Measurements from ENCODE around the gene BUD31.
"Not testable (repeated sequence)": the region's sequence is repeated elsewhere in the genome, so short reads cannot be mapped to it uniquely, and the experiment has no call there.

Gene BUD31

GRCh38 chr7:99408379-99409191, at the start of gene BUD31, which contains the start of gene PDAP1:
TSS of gene BUD31 (plus strand) at chr7:99408969. CDS start at chr7:99411093, 2,124 bp downstream.
TSS of gene PDAP1 (minus strand) at chr7:99408597. CDS start at chr7:99408548, 49 bp downstream.
- DNase-seq (ENCODE audit: low spot score), result peak; percentile 99

DNA sequence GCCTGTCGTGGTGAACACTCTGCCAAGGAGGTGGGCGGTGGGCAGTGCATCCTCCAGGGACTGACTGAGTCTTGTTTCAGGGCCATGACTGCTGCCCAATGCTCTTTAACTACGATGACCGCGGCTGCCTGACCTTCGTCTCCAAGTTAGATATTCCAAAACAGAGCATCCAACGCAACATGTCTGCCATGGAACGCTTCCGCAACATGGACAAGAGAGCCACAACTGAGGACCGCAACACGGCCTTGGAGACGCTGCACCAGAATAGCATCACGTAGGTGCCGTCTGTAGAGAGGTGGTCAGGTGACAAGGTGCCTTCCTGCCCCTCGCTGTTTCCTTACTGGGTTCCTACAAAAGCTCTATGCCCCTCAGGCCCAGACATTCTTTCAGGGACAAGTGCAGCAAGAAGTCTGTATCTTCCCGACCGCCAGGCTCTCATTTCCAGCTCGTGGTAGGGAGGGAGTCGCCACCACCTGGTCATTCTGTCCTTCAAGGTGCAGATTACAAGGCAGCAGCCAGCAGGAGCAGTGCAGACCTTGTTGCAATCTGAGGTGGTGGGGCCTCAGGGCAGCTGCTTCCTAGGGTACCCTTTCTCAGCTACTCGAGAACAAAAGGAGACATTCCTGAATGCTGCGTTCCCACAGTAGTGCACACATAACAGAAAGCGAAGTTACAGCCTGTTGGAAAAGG, 49.2 kb upstream of the BUD31 start:
- no peak for DNase-seq (ENCODE audit: low spot score)

GRCh38 chr7:99362801-99363200, 46.0 kb upstream of the BUD31 start:
- DNase-seq (ENCODE audit: low spot score), result peak; percentile 70

- DNase-seq (ENCODE audit: low spot score), result no peak
These were observed 45.5 kb upstream of the BUD31 start for GRCh38 chr7:99363286-99363685.

DNA sequence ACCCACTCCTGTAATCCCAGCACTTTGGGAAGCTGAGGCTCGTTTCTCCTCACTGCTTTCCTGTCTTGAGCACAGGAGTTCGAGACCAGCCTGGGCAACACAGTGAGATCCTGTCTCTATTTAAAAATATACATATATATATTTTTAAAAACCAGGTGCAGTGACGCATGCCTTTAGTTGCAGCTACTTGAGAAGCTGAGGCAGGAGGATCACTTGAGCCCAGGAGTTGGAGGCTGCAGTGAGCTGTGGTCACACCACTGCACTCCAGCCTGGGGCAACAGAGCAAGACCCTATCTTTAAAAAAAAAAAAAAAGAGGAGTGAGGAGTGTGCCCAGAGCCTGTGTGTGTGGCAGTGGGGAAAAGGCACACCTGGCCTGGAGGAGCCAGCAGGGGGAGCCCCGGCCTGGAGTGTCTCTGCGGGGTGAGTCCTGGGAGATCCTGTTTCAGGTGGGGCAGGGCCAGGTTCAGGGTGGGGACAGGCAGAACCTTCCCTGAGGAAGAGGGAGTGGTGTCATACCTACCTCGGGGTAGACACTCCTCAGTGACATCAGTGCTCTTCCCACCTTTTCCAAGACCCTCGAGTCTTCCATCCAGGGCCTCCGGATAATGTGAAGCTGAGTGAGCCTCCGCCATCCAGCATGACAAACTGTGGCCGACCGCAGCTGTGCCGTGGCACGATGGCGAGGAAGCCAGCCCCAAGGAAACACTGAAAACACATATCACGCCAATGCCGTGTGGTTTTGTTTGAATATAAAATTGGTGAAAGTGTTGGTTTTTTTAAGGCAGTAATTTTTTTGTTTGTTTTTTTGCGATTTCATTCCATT, 43.2 kb upstream of the BUD31 start:
- DNase-seq (ENCODE audit: low spot score), result no peak

DNA sequence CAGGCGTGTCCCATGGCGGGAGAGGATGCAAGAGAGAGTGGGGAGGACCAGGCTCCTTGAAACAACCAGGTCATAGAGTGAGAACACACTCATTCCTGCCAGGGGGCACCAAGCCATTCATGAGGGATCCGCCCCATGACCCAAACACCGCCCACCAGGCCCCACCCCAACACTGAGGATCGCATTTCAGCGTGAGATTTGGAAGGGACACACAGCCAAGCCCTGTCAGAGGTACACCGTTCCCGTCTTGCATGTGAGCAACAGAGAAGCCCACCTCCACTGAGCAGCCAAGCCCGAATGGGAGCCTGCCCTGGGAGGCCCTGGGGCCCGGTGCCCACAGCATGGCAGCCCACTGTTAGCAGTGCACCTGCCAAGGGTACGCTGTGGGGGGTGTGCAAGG, 42.1 kb upstream of the BUD31 start:
- DNase-seq (ENCODE audit: low spot score), result no peak

GRCh38 chr7:99368750-99369389, 39.9 kb upstream of the BUD31 start:
- DNase-seq (ENCODE audit: low spot score), result no peak

DNA sequence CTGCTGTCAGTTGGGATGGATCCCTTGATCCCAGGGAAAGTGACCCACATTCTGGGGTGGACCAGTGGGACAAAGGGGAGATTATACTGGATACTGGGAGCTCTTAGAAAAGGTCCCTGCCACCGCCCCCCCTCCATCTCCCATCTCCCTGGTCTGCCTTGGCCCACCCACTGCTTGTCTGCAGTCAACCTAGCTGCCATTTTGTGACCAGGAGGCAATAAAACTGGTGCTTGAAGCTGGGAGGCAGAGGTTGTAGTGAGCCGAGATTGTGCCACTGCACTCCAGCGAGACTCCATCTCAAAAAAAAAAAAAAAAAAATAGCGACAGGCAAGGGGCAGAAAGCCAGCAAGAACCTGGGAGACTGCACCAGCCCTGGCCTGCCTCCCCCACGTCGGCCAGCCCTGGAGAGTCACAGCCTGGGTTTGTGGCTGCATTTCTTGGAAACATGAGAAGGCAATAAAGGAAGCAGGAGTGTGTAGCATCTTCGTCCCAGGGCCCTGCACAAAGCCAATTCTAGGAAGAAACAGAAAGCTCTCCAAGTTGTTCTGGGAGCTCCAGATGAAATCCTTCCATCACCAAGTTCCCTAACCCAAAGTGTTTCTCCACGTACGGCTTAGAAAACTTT, 38.9 kb upstream of the BUD31 start:
- no peak for DNase-seq (ENCODE audit: low spot score)

DNA sequence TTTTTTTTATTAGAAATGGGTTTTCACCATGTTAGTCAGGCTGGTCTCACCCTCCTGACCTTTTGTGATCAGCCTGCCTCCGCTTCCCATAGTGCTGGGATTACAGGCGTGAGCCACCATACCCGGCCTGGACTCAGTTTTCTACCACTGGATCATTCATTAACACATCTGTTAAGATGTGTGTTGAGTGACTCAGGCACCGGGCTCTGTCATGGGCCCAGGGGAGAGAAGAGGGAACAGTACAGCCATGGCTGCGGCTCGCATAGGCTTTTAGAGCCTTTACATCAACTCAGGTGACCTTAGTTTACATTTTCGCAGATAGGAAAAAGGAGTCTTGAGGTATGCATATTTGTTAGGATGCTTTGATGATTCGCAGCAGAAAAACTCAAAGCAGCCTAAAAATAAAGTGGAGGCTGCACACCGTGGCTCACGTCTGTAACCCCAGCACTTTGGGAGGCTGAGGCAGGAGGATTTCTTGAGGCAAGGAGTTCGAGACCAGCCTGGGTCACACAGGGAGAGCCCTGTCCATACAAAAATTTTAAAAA, 37.3 kb upstream of the BUD31 start:
- no peak for DNase-seq (ENCODE audit: low spot score)

DNA sequence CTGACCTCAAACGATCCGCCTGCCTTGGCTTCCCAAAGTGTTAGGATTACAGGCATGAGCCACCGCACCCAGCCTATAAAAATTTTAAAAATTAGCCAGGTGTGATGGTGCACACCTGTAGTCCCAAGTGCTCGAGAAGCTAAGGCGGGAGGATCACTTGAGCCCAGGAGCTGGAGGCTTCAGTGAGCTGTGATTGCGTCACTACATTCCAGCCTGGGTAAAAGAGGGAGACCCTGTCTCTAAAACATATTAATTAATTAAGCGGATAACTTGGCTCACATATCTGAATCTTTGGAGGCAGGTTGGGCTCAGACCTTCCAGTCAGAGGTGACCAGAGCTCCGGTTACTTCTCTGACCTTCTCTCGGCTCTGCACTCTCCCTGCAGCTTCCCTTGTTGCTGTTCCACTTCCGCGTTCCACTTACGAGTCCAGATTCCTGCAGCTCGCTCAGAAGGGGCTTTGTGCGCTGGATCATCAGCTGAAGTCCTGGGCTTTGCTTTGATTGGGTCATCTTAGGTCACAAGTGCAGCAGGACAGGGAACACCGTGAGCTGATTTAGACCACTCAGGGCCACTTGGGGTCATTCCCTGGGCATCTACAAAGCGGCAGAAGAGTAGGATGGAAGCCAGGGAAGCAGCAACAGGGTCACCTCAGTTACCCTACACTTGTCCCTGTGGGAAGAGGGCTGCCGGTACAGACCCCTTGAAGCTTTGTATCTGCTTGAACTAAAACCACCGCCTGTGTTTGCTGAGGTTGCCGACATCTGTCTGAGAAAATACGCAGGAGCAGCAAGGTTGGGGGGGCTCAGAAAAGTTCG, 36.3 kb upstream of the BUD31 start:
- DNase-seq (ENCODE audit: low spot score), result peak; percentile 83

GRCh38 chr7:99373091-99374066, 35.4 kb upstream of the BUD31 start:
- no peak for DNase-seq (ENCODE audit: low spot score)

GRCh38 chr7:99374111-99375064, 34.4 kb upstream of the BUD31 start, which contains the start of gene ARPC1B:
TSS of gene ARPC1B (plus strand) at chr7:99374730. CDS start at chr7:99385715, 10,985 bp downstream.
- DNase-seq (ENCODE audit: low spot score), result peak; percentile 89

DNA sequence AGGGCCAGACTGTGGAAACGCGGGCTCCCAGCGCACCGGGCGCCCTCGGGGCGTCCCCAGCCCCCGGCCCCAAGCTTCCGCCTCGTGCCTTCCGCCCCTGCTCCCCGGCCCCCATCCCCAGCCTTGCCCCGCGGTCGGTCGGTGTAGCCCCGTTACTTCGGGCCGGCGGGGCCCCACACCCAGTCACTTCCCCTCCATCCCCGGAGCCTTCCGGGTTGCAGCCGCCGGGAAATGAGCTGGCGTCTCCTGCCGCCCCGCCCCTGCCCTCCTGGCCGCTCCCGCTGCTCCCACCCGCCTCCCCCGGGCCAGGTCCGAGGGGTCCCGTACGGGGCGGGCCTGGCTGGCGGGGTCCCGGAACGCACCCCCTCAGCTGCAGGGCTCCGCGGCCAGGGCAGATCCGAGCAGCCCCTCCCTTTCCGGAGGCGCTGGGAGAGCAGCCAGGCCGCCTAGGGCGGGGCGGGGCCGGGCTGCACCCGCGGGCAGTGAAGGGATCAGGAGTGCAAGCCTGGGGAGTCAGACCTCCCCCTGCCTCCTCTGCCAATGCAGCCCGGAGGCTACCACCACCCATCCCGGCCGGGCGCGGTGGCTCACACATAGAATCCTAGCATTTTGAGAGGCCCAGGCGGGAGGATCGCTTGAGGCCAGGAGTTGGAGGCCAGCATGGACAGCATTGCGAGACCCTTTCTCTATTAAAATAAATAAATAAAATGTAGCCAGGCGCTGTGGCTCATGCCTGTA, 33.5 kb upstream of the BUD31 start:
- peak; percentile 68 for DNase-seq (ENCODE audit: low spot score)

- peak; percentile 70 for DNase-seq (ENCODE audit: low spot score)
These were observed 29.7 kb upstream of the BUD31 start for GRCh38 chr7:99379043-99379577.

- DNase-seq (ENCODE audit: low spot score), result not testable (repeated sequence)
These were observed 29.1 kb upstream of the BUD31 start for GRCh38 chr7:99379693-99380031.

DNA sequence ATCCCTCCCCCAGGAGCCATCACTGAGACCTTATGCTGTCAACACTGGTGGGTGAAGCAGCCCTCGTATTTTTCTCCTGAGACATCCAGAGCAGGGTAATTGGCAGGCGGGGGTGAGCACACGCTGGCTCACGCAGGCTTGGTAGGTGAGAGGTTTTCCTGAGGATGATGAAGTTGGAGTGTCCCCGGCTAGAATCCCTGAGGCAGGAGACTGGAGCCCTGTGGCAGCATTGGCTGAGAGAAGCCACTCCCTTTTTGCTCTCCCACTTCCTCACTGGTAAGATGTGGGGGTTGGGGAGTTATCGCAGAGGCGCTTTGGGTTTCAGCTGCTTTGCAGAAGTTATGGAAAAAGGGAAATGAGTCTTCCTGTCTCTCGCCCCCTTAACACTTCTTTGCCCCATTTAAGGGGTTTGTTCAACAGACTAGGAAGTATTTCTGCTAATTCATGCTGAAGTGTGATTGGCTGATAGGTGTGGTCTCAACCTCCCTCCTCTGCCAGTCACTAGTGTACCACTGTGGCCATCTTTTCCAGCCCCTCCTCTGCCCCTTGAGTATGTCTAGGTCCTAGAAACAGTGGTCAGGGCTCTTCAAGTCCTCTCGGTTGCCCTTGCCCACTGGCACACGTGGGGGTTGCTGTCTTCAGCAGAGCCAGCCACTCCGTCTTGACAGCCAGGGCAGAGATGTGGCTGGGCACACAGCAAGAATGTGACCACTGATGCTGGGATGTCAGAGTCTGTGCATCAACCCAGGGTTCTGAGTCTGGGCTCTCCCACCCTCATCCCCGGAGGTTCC, 28.5 kb upstream of the BUD31 start:
- DNase-seq (ENCODE audit: low spot score), result peak; percentile 67
